ENCODE results near the gene RNF227.

RNF227 gene

GRCh38 chr17:7911116-7911515, 5.0 kb downstream of the RNF227 start:
- H3K36me3 ChIP-seq (ENCODE audit: control insufficient read depth in 1 of 2, insufficient read depth in 2 of 2, low read length in 2 of 2), result peaks cover 23 to 43% of the 10 kb centered on the region in 2 donors
- H3K9ac ChIP-seq (ENCODE audit: low read depth in 1 of 2, low read length in 2 of 2), result no peak overlapping the region
- peaks cover 14 to 15% of the 10 kb centered on the region in 2 donors for H3K4me1 ChIP-seq (ENCODE audit: control insufficient read depth in 1 of 2, insufficient read depth in 2 of 2, low read length in 2 of 2)
- H3K4me3 ChIP-seq (ENCODE audit: low read depth in 1 of 2, low read length in 2 of 2), result no peak overlapping the region
- H3K27me3 ChIP-seq (ENCODE audit: control insufficient read depth in 1 of 2, insufficient read depth in 2 of 2, low read length in 2 of 2), result no peaks in the 10 kb centered on the region
- no peaks in the 10 kb centered on the region for H3K9me3 ChIP-seq (ENCODE audit: control insufficient read depth in 1 of 2, low read length in 2 of 2)
- no peak overlapping the region for H3K27ac ChIP-seq (ENCODE audit: low read depth, low read length)

GRCh38 chr17:7910711-7911110, 5.4 kb downstream of the RNF227 start:
- Histone ChIP-seq H3K4me3 (ENCODE audit: low read depth in 1 of 2, low read length in 2 of 2) (no peak overlapping the region), H3K4me1 (ENCODE audit: control insufficient read depth in 1 of 2, insufficient read depth in 2 of 2, low read length in 2 of 2) (peaks cover 12 to 15% of the 10 kb centered on the region in 2 donors), H3K27me3 (ENCODE audit: control insufficient read depth in 1 of 2, insufficient read depth in 2 of 2, low read length in 2 of 2) (no peaks in the 10 kb centered on the region), H3K9me3 (ENCODE audit: control insufficient read depth in 1 of 2, low read length in 2 of 2) (no peaks in the 10 kb centered on the region), H3K9ac (ENCODE audit: low read depth in 1 of 2, low read length in 2 of 2) (no peak overlapping the region), H3K36me3 (ENCODE audit: control insufficient read depth in 1 of 2, insufficient read depth in 2 of 2, low read length in 2 of 2) (peaks cover 27 to 47% of the 10 kb centered on the region in 2 donors), H3K27ac (ENCODE audit: low read depth, low read length) (no peak overlapping the region)

- Histone ChIP-seq H3K36me3 (ENCODE audit: control insufficient read depth in 1 of 2, insufficient read depth in 2 of 2, low read length in 2 of 2) (peaks cover 31 to 51% of the 10 kb centered on the region in 2 donors), H3K9ac (ENCODE audit: low read depth in 1 of 2, low read length in 2 of 2) (no peak overlapping the region), H3K4me3 (ENCODE audit: low read depth in 1 of 2, low read length in 2 of 2) (no peak overlapping the region), H3K9me3 (ENCODE audit: control insufficient read depth in 1 of 2, low read length in 2 of 2) (no peaks in the 10 kb centered on the region), H3K27me3 (ENCODE audit: control insufficient read depth in 1 of 2, insufficient read depth in 2 of 2, low read length in 2 of 2) (no peaks in the 10 kb centered on the region), H3K4me1 (ENCODE audit: control insufficient read depth in 1 of 2, insufficient read depth in 2 of 2, low read length in 2 of 2) (peaks cover 9 to 14% of the 10 kb centered on the region in 2 donors), H3K27ac (ENCODE audit: low read depth, low read length) (no peak overlapping the region)
Observed at GRCh38 chr17:7910281-7910680, 5.8 kb downstream of the RNF227 start.

- Histone ChIP-seq H3K9me3 (ENCODE audit: control insufficient read depth in 1 of 2, low read length in 2 of 2) (no peaks in the 10 kb centered on the region), H3K27me3 (ENCODE audit: control insufficient read depth in 1 of 2, insufficient read depth in 2 of 2, low read length in 2 of 2) (no peaks in the 10 kb centered on the region), H3K4me1 (ENCODE audit: control insufficient read depth in 1 of 2, insufficient read depth in 2 of 2, low read length in 2 of 2) (peaks cover 0 to 2% of the 10 kb centered on the region in 2 donors), H3K27ac (ENCODE audit: low read depth, low read length) (no peak overlapping the region), H3K4me3 (ENCODE audit: low read depth in 1 of 2, low read length in 2 of 2) (no peak overlapping the region), H3K9ac (ENCODE audit: low read depth in 1 of 2, low read length in 2 of 2) (no peak overlapping the region), H3K36me3 (ENCODE audit: control insufficient read depth in 1 of 2, insufficient read depth in 2 of 2, low read length in 2 of 2) (peaks cover 41 to 62% of the 10 kb centered on the region in 2 donors)
Observed at GRCh38 chr17:7909089-7909488, 7.0 kb downstream of the RNF227 start.

GRCh38 chr17:7903154-7904103, 12.7 kb downstream of the RNF227 start:
- H3K27ac ChIP-seq (ENCODE audit: low read depth, low read length), result no peak overlapping the region

GRCh38 chr17:7897773-7898172, 18.3 kb downstream of the RNF227 start:
- Histone ChIP-seq H3K9ac (ENCODE audit: low read depth in 1 of 2, low read length in 2 of 2) (no peak overlapping the region), H3K4me1 (ENCODE audit: control insufficient read depth in 1 of 2, insufficient read depth in 2 of 2, low read length in 2 of 2) (no peaks in the 10 kb centered on the region), H3K36me3 (ENCODE audit: control insufficient read depth in 1 of 2, insufficient read depth in 2 of 2, low read length in 2 of 2) (peaks cover 48 to 82% of the 10 kb centered on the region in 2 donors), H3K27me3 (ENCODE audit: control insufficient read depth in 1 of 2, insufficient read depth in 2 of 2, low read length in 2 of 2) (no peaks in the 10 kb centered on the region), H3K27ac (ENCODE audit: low read depth, low read length) (no peak overlapping the region), H3K4me3 (ENCODE audit: low read depth in 1 of 2, low read length in 2 of 2) (no peak overlapping the region), H3K9me3 (ENCODE audit: control insufficient read depth in 1 of 2, low read length in 2 of 2) (no peaks in the 10 kb centered on the region)

More at GRCh38 chr17:7903154-7904103, 12.7 kb downstream of the RNF227 start:
- no peaks in the 10 kb centered on the region for H3K27me3 ChIP-seq (ENCODE audit: control insufficient read depth in 1 of 2, insufficient read depth in 2 of 2, low read length in 2 of 2)
- no peaks in the 10 kb centered on the region for H3K4me1 ChIP-seq (ENCODE audit: control insufficient read depth in 1 of 2, insufficient read depth in 2 of 2, low read length in 2 of 2)
- peaks cover 71 to 95% of the 10 kb centered on the region in 2 donors for H3K36me3 ChIP-seq (ENCODE audit: control insufficient read depth in 1 of 2, insufficient read depth in 2 of 2, low read length in 2 of 2)
- H3K4me3 ChIP-seq (ENCODE audit: low read depth in 1 of 2, low read length in 2 of 2), result no peak overlapping the region
- H3K9me3 ChIP-seq (ENCODE audit: control insufficient read depth in 1 of 2, low read length in 2 of 2), result no peaks in the 10 kb centered on the region
- no peak overlapping the region for H3K9ac ChIP-seq (ENCODE audit: low read depth in 1 of 2, low read length in 2 of 2)

GRCh38 chr17:7897090-7897489, 19.0 kb downstream of the RNF227 start:
- Histone ChIP-seq H3K36me3 (ENCODE audit: control insufficient read depth in 1 of 2, insufficient read depth in 2 of 2, low read length in 2 of 2) (peaks cover 45 to 81% of the 10 kb centered on the region in 2 donors), H3K9ac (ENCODE audit: low read depth in 1 of 2, low read length in 2 of 2) (no peak overlapping the region), H3K27ac (ENCODE audit: low read depth, low read length) (no peak overlapping the region), H3K4me1 (ENCODE audit: control insufficient read depth in 1 of 2, insufficient read depth in 2 of 2, low read length in 2 of 2) (no peaks in the 10 kb centered on the region), H3K4me3 (ENCODE audit: low read depth in 1 of 2, low read length in 2 of 2) (no peak overlapping the region), H3K9me3 (ENCODE audit: control insufficient read depth in 1 of 2, low read length in 2 of 2) (no peaks in the 10 kb centered on the region), H3K27me3 (ENCODE audit: control insufficient read depth in 1 of 2, insufficient read depth in 2 of 2, low read length in 2 of 2) (no peaks in the 10 kb centered on the region)

GRCh38 chr17:7894866-7895265, 21.2 kb downstream of the RNF227 start:
- Histone ChIP-seq H3K27me3 (ENCODE audit: control insufficient read depth in 1 of 2, insufficient read depth in 2 of 2, low read length in 2 of 2) (no peaks in the 10 kb centered on the region), H3K4me3 (ENCODE audit: low read depth in 1 of 2, low read length in 2 of 2) (no peak overlapping the region), H3K27ac (ENCODE audit: low read depth, low read length) (no peak overlapping the region), H3K9ac (ENCODE audit: low read depth in 1 of 2, low read length in 2 of 2) (no peak overlapping the region), H3K36me3 (ENCODE audit: control insufficient read depth in 1 of 2, insufficient read depth in 2 of 2, low read length in 2 of 2) (peaks cover 35 to 74% of the 10 kb centered on the region in 2 donors), H3K4me1 (ENCODE audit: control insufficient read depth in 1 of 2, insufficient read depth in 2 of 2, low read length in 2 of 2) (peaks cover under 1 to 4% of the 10 kb centered on the region in 2 donors), H3K9me3 (ENCODE audit: control insufficient read depth in 1 of 2, low read length in 2 of 2) (no peaks in the 10 kb centered on the region)

- Histone ChIP-seq H3K27me3 (ENCODE audit: control insufficient read depth in 1 of 2, insufficient read depth in 2 of 2, low read length in 2 of 2) (no peaks in the 10 kb centered on the region), H3K27ac (ENCODE audit: low read depth, low read length) (no peak overlapping the region), H3K4me1 (ENCODE audit: control insufficient read depth in 1 of 2, insufficient read depth in 2 of 2, low read length in 2 of 2) (peaks cover 7 to 10% of the 10 kb centered on the region in 2 donors), H3K9me3 (ENCODE audit: control insufficient read depth in 1 of 2, low read length in 2 of 2) (no peaks in the 10 kb centered on the region), H3K9ac (ENCODE audit: low read depth in 1 of 2, low read length in 2 of 2) (no peak overlapping the region), H3K36me3 (ENCODE audit: control insufficient read depth in 1 of 2, insufficient read depth in 2 of 2, low read length in 2 of 2) (peaks cover 29 to 68% of the 10 kb centered on the region in 2 donors), H3K4me3 (ENCODE audit: low read depth in 1 of 2, low read length in 2 of 2) (no peak overlapping the region)
Observed at GRCh38 chr17:7894226-7894625, 21.9 kb downstream of the RNF227 start.

- peaks cover 16 to 19% of the 10 kb centered on the region in 2 donors for H3K4me1 ChIP-seq (ENCODE audit: control insufficient read depth in 1 of 2, insufficient read depth in 2 of 2, low read length in 2 of 2)
- peaks cover 24 to 59% of the 10 kb centered on the region in 2 donors for H3K36me3 ChIP-seq (ENCODE audit: control insufficient read depth in 1 of 2, insufficient read depth in 2 of 2, low read length in 2 of 2)
- H3K27ac ChIP-seq (ENCODE audit: low read depth, low read length), result no peak overlapping the region
- no peaks in the 10 kb centered on the region for H3K9me3 ChIP-seq (ENCODE audit: control insufficient read depth in 1 of 2, low read length in 2 of 2)
- no peak overlapping the region for H3K4me3 ChIP-seq (ENCODE audit: low read depth in 1 of 2, low read length in 2 of 2)
- H3K9ac ChIP-seq (ENCODE audit: low read depth in 1 of 2, low read length in 2 of 2), result no peak overlapping the region
- H3K27me3 ChIP-seq (ENCODE audit: control insufficient read depth in 1 of 2, insufficient read depth in 2 of 2, low read length in 2 of 2), result no peaks in the 10 kb centered on the region
Observed at GRCh38 chr17:7893187-7893880, 22.8 kb downstream of the RNF227 start.

Measured in duodenal mucosa (tissue), 2 donors.